MM.1S (cell line): ENCODE measurements around the gene EHF.
A peak's percentile ranks its signal among the peaks of the same experiment; 100 is the strongest.

Source experiments
- DNase-seq: peaks from one replicate; pipeline ENCODE4 v3.0.0-alpha.2; 2015
- H2AFZ ChIP-seq: fragments of 300-600 bp; sonication (generic); 2 replicates; pipeline ENCODE4 v1.6.0; 2016; ENCODE audit warnings: antibody characterized with exemption, low read length
- H3F3A ChIP-seq: fragments of 300-600 bp; sonication (generic); 2 replicates; pipeline ENCODE4 v1.6.1; 2016; ENCODE audit warnings: mild to moderate bottlenecking, antibody characterized with exemption, low read length, moderate library complexity, mixed read lengths; ENCODE audit not compliant: insufficient read depth
- H3K27ac ChIP-seq: fragments of 300-600 bp; sonication (generic); 2 replicates; pipeline ENCODE4 v1.5.1; 2016; ENCODE audit warnings: mild to moderate bottlenecking, low read length
- H3K27me3 ChIP-seq: fragments of 300-600 bp; sonication (generic); replicated peaks from 2 replicates; pipeline ENCODE4 v1.6.0; 2016; ENCODE audit warnings: low read length; ENCODE audit not compliant: insufficient read depth
- H3K36me3 ChIP-seq: fragments of 300-600 bp; sonication (generic); replicated peaks from 2 replicates; pipeline ENCODE4 v1.6.1; 2016; ENCODE audit warnings: mild to moderate bottlenecking, low read length, mixed read lengths; ENCODE audit not compliant: insufficient read depth
- H3K4me1 ChIP-seq: fragments of 300-600 bp; sonication (generic); 2 replicates; pipeline ENCODE4 v1.6.1; 2016; ENCODE audit warnings: low read length, mixed read lengths
- H3K4me2 ChIP-seq: fragments of 300-600 bp; sonication (generic); 2 replicates; pipeline ENCODE4 v1.6.0; 2016; ENCODE audit warnings: low read depth, low read length
- H3K4me3 ChIP-seq: fragments of 300-600 bp; sonication (generic); 2 replicates; pipeline ENCODE4 v1.5.1; 2016; ENCODE audit warnings: low read length, mixed read lengths
- H3K79me2 ChIP-seq: fragments of 300-600 bp; sonication (generic); 2 replicates; pipeline ENCODE4 v1.6.1; 2016; ENCODE audit warnings: mixed run types, low read length, mixed read lengths
- H3K9ac ChIP-seq: fragments of 300-600 bp; sonication (generic); 2 replicates; pipeline ENCODE4 v1.6.1; 2016; ENCODE audit warnings: low read length, mixed read lengths
- H3K9me2 ChIP-seq: fragments of 300-600 bp; sonication (generic); replicated peaks from 2 replicates; pipeline ENCODE4 v1.6.1; 2016; ENCODE audit warnings: mild to moderate bottlenecking, low read length, mixed read lengths; ENCODE audit not compliant: insufficient read depth
- H3K9me3 ChIP-seq: fragments of 300-600 bp; sonication (generic); replicated peaks from 2 replicates; pipeline ENCODE4 v1.6.1; 2016; ENCODE audit warnings: mild to moderate bottlenecking, low read length, mixed read lengths; ENCODE audit not compliant: insufficient read depth
- H4K20me1 ChIP-seq: fragments of 300-600 bp; sonication (generic); 2 replicates; pipeline ENCODE4 v1.6.1; 2016; ENCODE audit warnings: mild to moderate bottlenecking, low read length, moderate library complexity, mixed read lengths; ENCODE audit not compliant: insufficient read depth
- EZH2 ChIP-seq: fragments of 300-600 bp; sonication (generic); optimal IDR thresholded peaks from 2 replicates; pipeline ENCODE3; 2017; ENCODE audit warnings: low read depth, mild to moderate bottlenecking, antibody characterized with exemption, low read length, mixed read lengths
- EZH2phosphoT487 ChIP-seq: fragments of 300-600 bp; sonication (generic); IDR thresholded peaks from 2 replicates; pipeline ENCODE4 v1.6.1; 2018; ENCODE audit warnings: antibody characterized with exemption, low read length
- TF ChIP-seq, protein P1 (sequence below): fragments of 300-600 bp; sonication (generic); IDR thresholded peaks from 2 replicates; pipeline ENCODE4 v1.5.1; 2016; ENCODE audit warnings: antibody characterized with exemption, low read length, mixed read lengths

Gene EHF

DNA sequence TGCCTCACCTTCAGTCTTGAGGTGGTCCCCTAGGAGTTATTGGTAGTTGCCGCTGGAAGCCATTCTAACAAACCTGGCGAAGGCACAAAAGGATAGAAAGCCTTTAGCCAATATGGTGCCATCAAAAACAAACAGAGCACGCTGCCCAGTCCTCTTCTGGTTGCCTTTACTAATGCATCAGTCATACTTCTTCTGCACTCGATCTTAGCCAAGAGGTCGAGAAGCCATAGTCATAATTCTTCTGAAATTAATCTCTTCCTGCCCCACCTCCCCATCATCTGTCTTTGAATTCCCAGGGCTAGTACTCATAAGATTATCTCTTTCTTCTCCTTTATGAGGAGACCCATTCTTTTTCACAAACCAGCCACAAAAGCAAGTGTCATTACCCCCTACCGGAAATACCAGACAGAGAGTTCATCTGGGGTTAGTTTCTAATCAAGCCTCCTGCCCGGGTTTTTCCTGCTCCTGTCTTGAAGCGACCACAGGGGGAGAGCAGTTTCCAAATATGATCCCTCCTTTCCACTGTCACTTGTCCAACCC, 21.4 kb upstream of the EHF start:
- H3K9me2 ChIP-seq = no peaks in the 10 kb centered on the region
- H3K36me3 ChIP-seq = no peaks in the 10 kb centered on the region
- no peak overlapping the region for H3K4me3 ChIP-seq
- no peaks in the 10 kb centered on the region for H3K9me3 ChIP-seq
- TF ChIP-seq, protein P1, sequence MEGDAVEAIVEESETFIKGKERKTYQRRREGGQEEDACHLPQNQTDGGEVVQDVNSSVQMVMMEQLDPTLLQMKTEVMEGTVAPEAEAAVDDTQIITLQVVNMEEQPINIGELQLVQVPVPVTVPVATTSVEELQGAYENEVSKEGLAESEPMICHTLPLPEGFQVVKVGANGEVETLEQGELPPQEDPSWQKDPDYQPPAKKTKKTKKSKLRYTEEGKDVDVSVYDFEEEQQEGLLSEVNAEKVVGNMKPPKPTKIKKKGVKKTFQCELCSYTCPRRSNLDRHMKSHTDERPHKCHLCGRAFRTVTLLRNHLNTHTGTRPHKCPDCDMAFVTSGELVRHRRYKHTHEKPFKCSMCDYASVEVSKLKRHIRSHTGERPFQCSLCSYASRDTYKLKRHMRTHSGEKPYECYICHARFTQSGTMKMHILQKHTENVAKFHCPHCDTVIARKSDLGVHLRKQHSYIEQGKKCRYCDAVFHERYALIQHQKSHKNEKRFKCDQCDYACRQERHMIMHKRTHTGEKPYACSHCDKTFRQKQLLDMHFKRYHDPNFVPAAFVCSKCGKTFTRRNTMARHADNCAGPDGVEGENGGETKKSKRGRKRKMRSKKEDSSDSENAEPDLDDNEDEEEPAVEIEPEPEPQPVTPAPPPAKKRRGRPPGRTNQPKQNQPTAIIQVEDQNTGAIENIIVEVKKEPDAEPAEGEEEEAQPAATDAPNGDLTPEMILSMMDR = no peak
- no peak for TF ChIP-seq EZH2
- no peak for TF ChIP-seq EZH2phosphoT487
- H3K9ac ChIP-seq = no peak overlapping the region
- no peaks in the 10 kb centered on the region for H3K79me2 ChIP-seq
- no peak overlapping the region for H3K27ac ChIP-seq
- no peaks in the 10 kb centered on the region for H3F3A ChIP-seq
- no peaks in the 10 kb centered on the region for H3K27me3 ChIP-seq
- no peaks in the 10 kb centered on the region for H4K20me1 ChIP-seq
- H3K4me1 ChIP-seq = peaks cover 16% of the 10 kb centered on the region
- DNase-seq = peak; percentile 15
- peak overlapping the region; percentile 19 for H3K4me2 ChIP-seq
- H2AFZ ChIP-seq = 0 out of 2 replicates have a peak overlapping the region, but pooled peaks have one; percentile 36

DNA sequence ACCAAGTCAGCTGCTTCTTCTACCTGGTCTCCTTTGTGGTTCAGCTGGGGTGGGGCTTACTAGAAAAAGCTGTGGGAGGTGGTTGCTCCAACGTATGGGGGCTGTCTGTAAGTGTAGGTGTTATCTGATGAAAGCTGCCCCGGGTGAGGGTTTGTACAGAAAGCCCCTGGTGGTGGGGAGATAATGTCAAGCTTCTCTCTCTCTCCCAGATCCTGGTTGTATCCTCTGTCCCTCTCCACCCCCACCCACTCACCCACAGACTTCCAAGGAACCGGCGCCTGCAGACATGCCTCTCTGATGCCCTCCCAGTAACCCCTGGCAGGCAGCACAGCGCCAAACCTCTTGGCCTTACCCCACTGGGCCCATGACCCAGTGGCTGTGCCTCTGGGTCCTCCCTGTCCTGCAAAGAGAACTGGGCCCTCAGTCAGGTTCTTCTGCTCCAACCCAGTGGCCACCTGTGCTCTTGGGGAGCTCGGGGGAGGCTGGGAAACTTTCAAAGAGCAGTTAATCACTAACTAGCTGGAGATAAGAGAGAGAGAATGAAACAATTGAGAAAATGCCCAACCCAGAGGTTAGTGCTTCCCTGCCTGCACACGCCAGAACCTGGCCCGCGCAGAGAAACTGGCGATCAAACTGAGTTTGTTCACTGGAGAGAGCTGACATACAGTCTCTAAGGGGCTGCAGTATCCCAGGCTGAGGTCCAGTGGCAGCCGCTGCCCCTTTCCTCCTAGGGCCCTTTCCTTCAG, 20.4 kb upstream of the EHF start:
- Histone ChIP-seq H3K9me2 (no peaks in the 10 kb centered on the region), H3K79me2 (no peaks in the 10 kb centered on the region), H2AFZ (no peak overlapping the region), H3K4me1 (peaks cover 16% of the 10 kb centered on the region), H3K36me3 (no peaks in the 10 kb centered on the region), H3K4me2 (no peak overlapping the region), H3K27me3 (no peaks in the 10 kb centered on the region), H3K9ac (no peak overlapping the region), H4K20me1 (no peaks in the 10 kb centered on the region), H3F3A (no peaks in the 10 kb centered on the region), H3K4me3 (no peak overlapping the region), H3K27ac (no peak overlapping the region), H3K9me3 (no peaks in the 10 kb centered on the region)
- no peak for DNase-seq
- TF ChIP-seq EZH2 = no peak
- TF ChIP-seq, protein P1 = no peak
- no peak for TF ChIP-seq EZH2phosphoT487

DNA sequence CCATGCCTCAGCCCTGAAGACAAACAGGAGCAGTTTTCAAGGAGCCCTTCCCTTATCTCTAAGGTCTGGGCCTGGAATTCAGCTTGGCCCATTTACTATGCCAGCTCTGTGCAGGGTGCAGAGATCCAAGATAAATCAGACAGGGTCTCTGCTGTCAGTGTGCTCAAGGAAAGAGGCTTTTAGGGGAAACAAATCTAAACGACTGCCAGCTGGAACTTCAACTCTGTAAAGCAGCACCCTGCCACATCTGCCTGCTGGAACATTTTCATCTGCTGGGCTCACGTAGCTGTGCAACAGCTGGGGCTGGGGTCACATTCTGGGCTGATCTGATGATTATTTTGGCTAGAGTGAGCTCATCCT, 19.8 kb upstream of the EHF start:
- no peak for TF ChIP-seq EZH2
- no peak for TF ChIP-seq EZH2phosphoT487
- TF ChIP-seq, protein P1 = no peak
- Histone ChIP-seq H3K36me3 (no peaks in the 10 kb centered on the region), H3K4me1 (peaks cover 16% of the 10 kb centered on the region), H3F3A (no peaks in the 10 kb centered on the region), H3K79me2 (no peaks in the 10 kb centered on the region), H4K20me1 (no peaks in the 10 kb centered on the region), H3K27ac (no peak overlapping the region), H3K27me3 (no peaks in the 10 kb centered on the region), H3K4me3 (no peak overlapping the region), H2AFZ (no peak overlapping the region), H3K4me2 (no peak overlapping the region), H3K9me3 (no peaks in the 10 kb centered on the region), H3K9ac (no peak overlapping the region), H3K9me2 (no peaks in the 10 kb centered on the region)
- DNase-seq = no peak
